BLaER1 (cell line): Measurements from ENCODE around the gene MNX1.

Source experiments
- H3K27ac ChIP-seq: shearing (Covaris generic); formaldehyde crosslinking; 2 replicates; pipeline ENCODE4 v1.8.1; 2022
- H3K27me3 ChIP-seq: shearing (Covaris generic); formaldehyde crosslinking; 2 replicates; pipeline ENCODE4 v1.8.1; 2022
- H3K36me3 ChIP-seq: shearing (Covaris generic); formaldehyde crosslinking; 2 replicates; pipeline ENCODE4 v1.8.1; 2022
- H3K4me1 ChIP-seq: shearing (Covaris generic); formaldehyde crosslinking; 2 replicates; pipeline ENCODE4 v1.8.1; 2022
- H3K4me2 ChIP-seq: shearing (Covaris generic); formaldehyde crosslinking; 2 replicates; pipeline ENCODE4 v1.8.1; 2022
- H3K4me3 ChIP-seq: shearing (Covaris generic); formaldehyde crosslinking; 2 replicates; pipeline ENCODE4 v1.8.1; 2022
- H3K9ac ChIP-seq: shearing (Covaris generic); formaldehyde crosslinking; 2 replicates; pipeline ENCODE4 v1.8.1; 2022
- H3K9me3 ChIP-seq: shearing (Covaris generic); formaldehyde crosslinking; 2 replicates; pipeline ENCODE4 v1.8.1; 2022
- H4K20me1 ChIP-seq: shearing (Covaris generic); formaldehyde crosslinking; 2 replicates; pipeline ENCODE4 v1.8.1; 2022
- Cebpa-rat ChIP-seq: shearing (Covaris generic); IDR thresholded peaks from 2 replicates; pipeline ENCODE4 v1.8.1; 2022

The MNX1 gene

DNA sequence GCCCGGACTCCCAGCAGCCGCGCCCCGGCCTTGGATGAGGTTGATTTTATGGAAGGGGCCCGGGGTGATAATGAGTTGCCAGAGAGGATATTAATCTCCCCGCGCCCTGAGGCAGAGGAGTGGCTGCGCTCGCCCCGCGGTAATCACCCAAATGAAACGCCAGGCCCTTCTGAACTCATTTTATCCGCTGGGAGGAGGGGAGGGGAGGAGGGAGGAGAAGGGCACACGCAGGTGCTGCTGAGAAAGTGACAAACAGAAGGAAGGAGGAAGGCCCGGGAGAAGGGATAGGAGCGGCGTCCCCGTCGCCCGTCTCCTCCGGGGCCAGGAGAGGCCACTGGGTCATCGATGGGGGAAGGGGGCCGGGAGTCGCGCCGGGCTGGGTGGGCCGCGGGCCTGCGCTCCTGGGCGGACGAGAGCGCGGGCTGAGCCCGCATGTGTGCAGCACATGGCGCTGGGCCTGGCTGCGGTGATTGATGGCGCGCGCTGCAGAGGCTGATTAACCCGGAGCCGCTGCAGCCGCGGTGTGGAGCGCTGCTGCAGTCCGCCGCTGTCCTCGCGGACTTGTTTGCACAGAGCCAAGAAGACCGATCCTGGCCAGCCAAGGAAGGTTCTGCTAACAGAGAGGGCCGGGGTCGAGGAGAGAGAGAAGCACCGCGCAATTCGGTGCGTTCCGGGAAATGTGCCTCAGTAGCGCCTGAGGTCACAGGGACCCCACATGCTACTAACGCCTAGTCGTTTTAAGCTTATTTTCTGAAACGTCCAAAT is 6.5 kb downstream of the MNX1 start:
- no peak overlapping the region for H3K4me3 ChIP-seq
- no peaks in the 10 kb centered on the region for H3K36me3 ChIP-seq
- H3K4me2 ChIP-seq: no peak overlapping the region
- no peak overlapping the region for H3K27ac ChIP-seq
- TF ChIP-seq Cebpa-rat: no peak
- peaks cover 100% of the 10 kb centered on the region for H3K27me3 ChIP-seq
- peaks cover 48% of the 10 kb centered on the region for H3K9me3 ChIP-seq
- peaks cover 92% of the 10 kb centered on the region for H4K20me1 ChIP-seq
- no peak overlapping the region for H3K9ac ChIP-seq
- H3K4me1 ChIP-seq: no peaks in the 10 kb centered on the region

- no peak for TF ChIP-seq Cebpa-rat
- Histone ChIP-seq H3K4me1 (no peaks in the 10 kb centered on the region), H3K9me3 (peaks cover 46% of the 10 kb centered on the region), H3K4me3 (no peak overlapping the region), H3K36me3 (no peaks in the 10 kb centered on the region), H3K27ac (no peak overlapping the region), H4K20me1 (peaks cover 89% of the 10 kb centered on the region), H3K4me2 (no peak overlapping the region), H3K9ac (no peak overlapping the region), H3K27me3 (peaks cover 100% of the 10 kb centered on the region)
Measured at GRCh38 chr7:157003445-157003755, 7.1 kb downstream of the MNX1 start.

- Histone ChIP-seq H3K4me2 (no peak overlapping the region), H4K20me1 (peaks cover 84% of the 10 kb centered on the region), H3K27me3 (peaks cover 100% of the 10 kb centered on the region)
Measured at GRCh38 chr7:157002819-157003421, 7.5 kb downstream of the MNX1 start.

GRCh38 chr7:157001920-157002818 is 8.3 kb downstream of the MNX1 start:
- no peaks in the 10 kb centered on the region for H3K36me3 ChIP-seq
- H3K4me3 ChIP-seq: no peak overlapping the region
- H3K4me1 ChIP-seq: no peaks in the 10 kb centered on the region
- H4K20me1 ChIP-seq: peaks cover 77% of the 10 kb centered on the region
- H3K4me2 ChIP-seq: no peak overlapping the region
- H3K9ac ChIP-seq: no peak overlapping the region
- peaks cover 50% of the 10 kb centered on the region for H3K9me3 ChIP-seq
- H3K27ac ChIP-seq: no peak overlapping the region
- H3K27me3 ChIP-seq: peaks cover 100% of the 10 kb centered on the region
- TF ChIP-seq Cebpa-rat: no peak

More at GRCh38 chr7:157002819-157003421, 7.5 kb downstream of the MNX1 start:
- Histone ChIP-seq H3K4me3 (no peak overlapping the region), H3K36me3 (no peaks in the 10 kb centered on the region), H3K27ac (no peak overlapping the region), H3K9me3 (peaks cover 46% of the 10 kb centered on the region), H3K9ac (no peak overlapping the region), H3K4me1 (no peaks in the 10 kb centered on the region)
- no peak for TF ChIP-seq Cebpa-rat

DNA sequence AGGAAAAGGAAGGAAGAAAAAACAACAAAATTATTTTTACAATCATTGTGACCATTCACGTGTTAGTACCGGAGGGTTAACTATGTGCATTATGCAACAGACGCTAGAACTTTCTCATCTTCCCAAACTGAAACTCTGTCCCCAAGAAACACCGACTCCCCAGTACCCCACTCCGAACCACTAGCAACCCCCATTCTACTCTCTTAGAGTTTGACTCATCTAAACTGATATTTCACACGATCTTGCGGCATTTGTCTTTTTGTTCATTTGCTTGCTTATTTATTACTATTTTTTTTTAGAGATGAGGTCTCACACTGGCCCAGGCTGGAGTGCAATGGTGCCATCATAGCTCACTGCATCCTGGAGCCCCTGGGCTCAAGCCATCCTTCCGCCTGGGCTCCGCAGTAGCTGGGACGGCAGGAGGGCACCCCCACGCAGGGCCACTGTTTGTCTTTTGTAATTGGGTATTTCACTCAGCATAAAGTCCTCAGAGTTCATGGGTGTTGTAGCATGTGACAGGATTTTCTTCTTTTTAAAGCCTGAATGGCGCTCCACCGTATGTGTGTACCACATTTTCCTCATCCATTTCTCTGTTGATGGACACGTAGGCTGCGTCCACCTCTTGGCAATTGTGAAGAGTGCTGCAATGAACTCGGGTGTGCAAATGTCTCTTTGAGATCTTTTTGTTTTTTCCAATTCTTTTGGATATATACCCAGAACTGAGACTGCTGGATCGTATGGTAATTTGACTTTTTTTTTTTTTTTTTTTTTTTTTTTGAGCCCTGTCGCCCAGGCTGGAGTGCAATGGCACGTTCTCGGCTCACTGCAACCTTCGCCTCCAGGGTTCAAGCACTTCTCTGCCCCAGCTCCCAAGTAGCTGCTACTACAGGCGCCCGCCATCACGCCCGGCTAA is 9.5 kb downstream of the MNX1 start:
- Histone ChIP-seq H3K4me3 (no peak overlapping the region), H3K36me3 (no peaks in the 10 kb centered on the region), H3K27ac (no peak overlapping the region), H3K4me1 (no peaks in the 10 kb centered on the region), H3K9ac (no peak overlapping the region), H3K9me3 (peaks cover 51% of the 10 kb centered on the region), H4K20me1 (peaks cover 65% of the 10 kb centered on the region), H3K27me3 (peaks cover 100% of the 10 kb centered on the region), H3K4me2 (0 out of 2 replicates have a peak overlapping the region, but pooled peaks have one; percentile 70)
- no peak for TF ChIP-seq Cebpa-rat

- Histone ChIP-seq H3K4me1 (no peaks in the 10 kb centered on the region), H3K27me3 (peaks cover 97% of the 10 kb centered on the region), H3K27ac (no peak overlapping the region), H3K9ac (no peak overlapping the region), H3K36me3 (no peaks in the 10 kb centered on the region), H4K20me1 (peaks cover 56% of the 10 kb centered on the region), H3K4me2 (peak overlapping the region; percentile 70), H3K9me3 (peaks cover 43% of the 10 kb centered on the region), H3K4me3 (peak overlapping the region; percentile 52)
- TF ChIP-seq Cebpa-rat: no peak
Measured at GRCh38 chr7:156999958-157000726, 10.3 kb downstream of the MNX1 start.

DNA sequence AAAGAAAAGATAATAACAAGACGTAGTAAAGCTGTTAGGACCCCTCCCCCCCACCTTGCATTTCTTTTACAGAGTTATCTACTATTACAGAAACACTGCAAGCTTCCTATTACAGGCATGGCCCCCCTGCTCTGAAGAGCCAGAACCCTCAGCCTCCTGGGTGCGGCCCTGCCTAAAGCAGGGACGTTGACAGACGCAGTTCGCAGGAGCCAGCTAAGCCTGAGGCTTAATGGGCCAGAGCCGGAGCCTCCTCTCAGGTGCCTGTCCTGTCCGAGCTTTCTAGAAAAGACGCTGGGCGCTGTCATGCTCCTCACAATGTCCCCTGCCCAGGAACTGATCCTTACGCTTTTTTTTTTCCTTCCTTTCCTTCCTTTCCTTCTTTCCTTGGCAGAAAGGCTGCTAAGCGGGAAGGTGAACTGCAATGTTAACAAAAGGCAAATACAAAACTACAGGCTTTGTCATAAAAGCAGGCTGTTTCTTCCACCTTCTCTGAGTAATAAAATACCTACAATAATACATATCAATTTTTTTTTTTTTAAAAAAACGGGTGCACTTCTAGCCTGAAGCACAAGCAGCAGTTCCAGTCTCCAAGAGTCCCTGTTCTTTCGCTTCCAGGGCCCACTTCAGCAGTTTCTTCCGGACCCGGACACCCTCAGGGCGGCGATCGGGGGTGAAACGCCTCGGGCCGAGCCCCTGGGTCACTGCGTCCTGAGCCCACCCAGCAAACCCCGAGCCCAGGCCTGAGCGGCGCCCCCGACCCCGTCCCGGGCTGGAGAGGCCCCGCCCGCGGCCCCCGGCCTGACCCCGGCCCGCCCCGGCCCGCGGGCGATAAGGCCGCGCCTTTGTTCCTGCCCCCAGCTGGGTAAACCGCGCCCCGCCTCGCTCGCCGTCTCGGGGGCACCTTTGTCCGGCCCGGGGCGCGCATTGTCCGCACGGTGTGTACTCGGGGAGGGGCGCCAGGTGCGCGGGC is 11.2 kb downstream of the MNX1 start:
- Histone ChIP-seq H3K4me1 (no peaks in the 10 kb centered on the region), H4K20me1 (peaks cover 48% of the 10 kb centered on the region), H3K27me3 (peaks cover 97% of the 10 kb centered on the region), H3K4me3 (peak overlapping the region; percentile 36; the same call in 1 of the 2 replicates), H3K27ac (no peak overlapping the region), H3K36me3 (no peaks in the 10 kb centered on the region), H3K9me3 (peaks cover 38% of the 10 kb centered on the region), H3K9ac (no peak overlapping the region), H3K4me2 (peak overlapping the region; percentile 43; the same call in 1 of the 2 replicates)
- no peak for TF ChIP-seq Cebpa-rat

- H3K4me1 ChIP-seq: peaks cover 6% of the 10 kb centered on the region
- TF ChIP-seq Cebpa-rat: no peak
- H3K27me3 ChIP-seq: peaks cover 59% of the 10 kb centered on the region
- H3K4me2 ChIP-seq: no peak overlapping the region
- H3K4me3 ChIP-seq: no peak overlapping the region
- H3K9ac ChIP-seq: no peak overlapping the region
- peaks cover 7% of the 10 kb centered on the region for H3K9me3 ChIP-seq
- H3K36me3 ChIP-seq: no peaks in the 10 kb centered on the region
- H4K20me1 ChIP-seq: peaks cover 7% of the 10 kb centered on the region; the same call in 1 of the 2 replicates
- no peak overlapping the region for H3K27ac ChIP-seq
Measured at GRCh38 chr7:156994417-156994816, 16.0 kb downstream of the MNX1 start.
